ENCODE results near the gene NFKBIZ.
A peak's percentile ranks its signal among the peaks of the same experiment; 100 is the strongest.

Gene NFKBIZ, protein sequence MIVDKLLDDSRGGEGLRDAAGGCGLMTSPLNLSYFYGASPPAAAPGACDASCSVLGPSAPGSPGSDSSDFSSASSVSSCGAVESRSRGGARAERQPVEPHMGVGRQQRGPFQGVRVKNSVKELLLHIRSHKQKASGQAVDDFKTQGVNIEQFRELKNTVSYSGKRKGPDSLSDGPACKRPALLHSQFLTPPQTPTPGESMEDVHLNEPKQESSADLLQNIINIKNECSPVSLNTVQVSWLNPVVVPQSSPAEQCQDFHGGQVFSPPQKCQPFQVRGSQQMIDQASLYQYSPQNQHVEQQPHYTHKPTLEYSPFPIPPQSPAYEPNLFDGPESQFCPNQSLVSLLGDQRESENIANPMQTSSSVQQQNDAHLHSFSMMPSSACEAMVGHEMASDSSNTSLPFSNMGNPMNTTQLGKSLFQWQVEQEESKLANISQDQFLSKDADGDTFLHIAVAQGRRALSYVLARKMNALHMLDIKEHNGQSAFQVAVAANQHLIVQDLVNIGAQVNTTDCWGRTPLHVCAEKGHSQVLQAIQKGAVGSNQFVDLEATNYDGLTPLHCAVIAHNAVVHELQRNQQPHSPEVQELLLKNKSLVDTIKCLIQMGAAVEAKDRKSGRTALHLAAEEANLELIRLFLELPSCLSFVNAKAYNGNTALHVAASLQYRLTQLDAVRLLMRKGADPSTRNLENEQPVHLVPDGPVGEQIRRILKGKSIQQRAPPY

DNA sequence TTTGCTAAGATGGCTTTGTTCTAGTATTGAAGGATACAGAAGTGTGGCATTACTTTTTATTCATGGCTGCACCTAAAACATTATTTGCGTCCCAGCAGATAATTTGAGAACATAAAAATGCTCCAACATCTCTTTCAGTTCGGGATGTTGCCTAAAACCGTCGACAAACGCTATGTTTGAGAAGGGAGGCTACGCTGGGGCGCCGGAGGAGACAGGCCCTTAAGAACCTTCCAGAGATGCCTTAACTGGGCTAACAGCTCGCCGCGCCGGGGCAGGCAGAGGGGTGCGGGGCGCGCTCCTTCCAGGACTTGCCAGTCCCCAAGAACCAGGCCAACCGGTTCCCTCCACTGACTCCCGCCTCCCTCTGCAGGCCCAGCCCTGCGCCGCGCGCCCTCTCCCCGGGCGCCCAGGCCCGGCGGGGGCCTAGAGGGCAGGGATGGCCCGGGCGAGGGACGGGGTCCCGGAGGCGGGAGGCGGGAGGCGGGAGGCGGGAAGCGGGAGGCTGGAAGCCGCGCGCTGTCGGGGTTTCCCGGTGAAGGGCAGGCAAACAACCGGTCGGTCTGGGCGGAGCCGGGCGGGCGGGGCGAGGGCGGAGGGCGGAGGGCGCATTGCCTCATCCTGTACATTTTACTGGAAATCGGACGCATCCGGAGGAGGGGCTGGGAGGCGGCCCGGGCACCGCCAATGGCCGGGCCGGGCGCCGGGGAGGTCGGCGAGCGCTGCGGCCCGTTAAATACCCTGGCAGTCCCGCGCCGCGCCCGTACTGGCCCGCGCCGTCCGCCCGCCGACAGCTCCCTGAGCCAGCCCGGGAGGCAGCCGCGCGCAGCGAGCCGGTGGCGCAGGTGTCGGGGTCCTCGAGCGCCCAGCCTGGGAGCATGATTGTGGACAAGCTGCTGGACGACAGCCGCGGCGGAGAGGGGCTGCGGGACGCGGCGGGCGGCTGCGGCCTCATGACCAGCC lies at the start of gene NFKBIZ:
TSS of gene NFKBIZ (plus strand) at position 761 of the 960 bp plus-strand sequence. CDS start at position 876, 115 bp downstream.
- peak; percentile 92 for DNase-seq (ENCODE audit: low spot score)

DNA sequence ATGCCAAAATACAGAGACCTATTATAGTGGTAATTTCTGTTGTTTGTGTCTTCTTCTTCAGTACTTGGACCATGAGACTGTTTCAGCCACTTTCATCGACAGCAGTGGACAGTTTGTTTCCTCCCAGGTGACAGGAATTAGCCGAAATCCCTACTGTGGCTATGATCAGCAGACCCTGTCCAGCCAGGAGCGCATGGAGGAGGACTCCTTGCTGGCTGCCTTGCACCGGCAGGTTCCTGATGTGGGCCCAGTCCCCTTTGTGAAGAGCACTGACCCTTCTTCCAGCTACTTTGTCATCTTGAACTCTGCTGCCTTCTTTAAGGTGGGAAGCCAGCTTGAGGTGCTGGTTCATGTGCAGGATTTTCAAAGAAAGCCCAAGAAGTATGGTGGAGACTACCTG lies 48.1 kb upstream of the NFKBIZ start:
- DNase-seq (ENCODE audit: low spot score): no peak

DNA sequence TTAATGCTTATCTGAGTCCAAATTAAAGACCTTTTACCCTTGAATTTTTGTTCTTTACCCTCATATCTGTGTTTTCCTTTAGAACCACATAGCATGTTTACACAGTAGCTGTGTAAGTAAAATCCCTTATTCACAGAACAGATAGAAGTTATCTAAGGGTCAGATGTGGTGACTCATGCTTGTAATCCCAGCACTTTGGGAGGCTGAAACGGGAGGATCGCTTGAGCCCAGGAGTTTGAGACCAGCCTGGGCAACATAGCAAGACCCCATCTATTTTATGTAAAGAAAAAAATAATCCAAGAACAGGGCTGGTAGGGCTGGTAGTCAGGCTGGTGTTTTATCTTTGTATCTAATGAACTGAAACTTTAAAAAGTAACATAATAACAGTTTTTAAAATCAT lies 47.1 kb upstream of the NFKBIZ start:
- DNase-seq (ENCODE audit: low spot score): no peak

DNA sequence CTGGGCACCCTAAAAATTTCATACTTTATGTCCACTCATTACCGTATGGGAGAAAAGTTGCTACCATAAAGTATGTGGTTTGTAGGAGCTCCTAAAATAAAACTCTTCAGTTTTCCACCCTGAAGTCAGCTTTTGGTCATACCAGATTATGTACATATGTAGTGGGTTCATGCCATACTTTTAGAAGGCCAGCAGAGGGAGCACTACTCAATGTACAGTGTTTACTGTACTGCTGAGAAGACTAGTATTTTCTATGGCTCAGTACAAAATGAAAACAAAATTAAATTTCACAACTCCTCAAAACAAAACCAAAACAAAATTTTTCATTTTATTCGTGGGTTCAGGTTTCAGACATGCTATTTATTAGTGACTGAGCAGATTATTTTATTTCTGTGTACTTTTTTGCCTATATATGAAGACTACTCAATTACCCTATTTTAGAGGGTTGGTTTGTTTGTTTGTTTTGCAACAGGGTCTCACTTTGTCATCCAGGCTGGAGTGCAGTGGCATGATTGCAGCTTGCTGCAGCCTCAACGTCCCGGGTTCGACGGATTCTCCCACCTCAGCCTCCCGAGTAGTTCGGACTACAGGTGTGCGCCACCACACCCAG lies 46.0 kb upstream of the NFKBIZ start:
- DNase-seq (ENCODE audit: low spot score): peak; percentile 76

DNA sequence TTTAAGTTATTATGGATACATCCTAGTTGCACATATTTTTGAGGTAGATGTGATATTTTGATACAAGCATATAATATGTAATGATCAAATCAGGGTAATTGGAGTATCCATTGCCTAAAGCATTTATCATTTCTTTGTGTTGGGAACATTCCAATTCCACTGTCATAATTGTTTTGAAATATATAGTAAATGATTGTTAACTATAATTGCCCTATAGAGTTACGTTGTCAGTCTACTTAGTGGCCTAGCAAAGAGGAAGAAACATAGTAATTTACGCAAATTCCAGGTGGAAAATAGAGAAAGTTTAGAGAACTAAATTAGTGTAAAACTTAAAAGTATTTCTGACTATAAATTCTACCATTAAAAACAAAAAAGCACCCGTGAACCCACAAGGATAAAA lies 45.4 kb upstream of the NFKBIZ start:
- no peak for DNase-seq (ENCODE audit: low spot score)

DNA sequence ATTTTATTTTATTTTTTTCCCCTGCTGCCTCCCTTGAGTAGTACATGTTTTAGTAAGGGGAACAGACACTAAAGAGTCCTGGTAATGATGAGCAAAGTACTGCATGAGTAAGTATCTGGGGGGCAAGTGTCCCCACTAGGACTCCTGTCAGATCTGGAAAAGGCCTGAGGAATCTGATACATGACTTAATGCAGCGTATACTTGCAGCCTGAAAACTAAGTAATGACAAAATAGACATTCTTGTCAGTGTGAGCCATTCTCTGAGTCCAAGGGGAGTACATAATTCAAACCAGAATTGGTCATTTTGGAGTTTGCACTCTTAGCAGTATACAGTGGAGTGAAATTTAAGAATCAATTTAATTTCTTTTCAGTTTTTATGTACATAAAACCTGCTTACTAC lies 42.8 kb upstream of the NFKBIZ start:
- no peak for DNase-seq (ENCODE audit: low spot score)

DNA sequence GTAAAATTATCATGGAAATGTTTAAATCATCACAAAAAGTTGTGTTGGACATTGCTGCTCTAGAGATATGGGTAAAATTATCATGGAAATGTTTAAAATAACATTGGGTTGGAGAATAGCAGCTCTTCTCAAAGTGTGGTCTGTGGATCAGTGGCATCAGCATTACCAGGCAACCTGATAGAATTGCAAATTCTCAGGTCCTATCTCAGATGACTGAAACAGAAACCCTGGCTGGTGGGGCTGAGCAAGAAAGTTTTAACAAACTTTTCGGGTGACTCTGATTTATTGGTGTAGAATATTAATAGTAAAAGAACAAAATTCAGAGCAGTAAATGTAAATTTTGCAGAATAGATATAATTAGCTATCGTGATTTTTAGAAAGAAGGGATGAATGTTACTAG lies 41.4 kb upstream of the NFKBIZ start:
- peak; percentile 46 for DNase-seq (ENCODE audit: low spot score)

DNA sequence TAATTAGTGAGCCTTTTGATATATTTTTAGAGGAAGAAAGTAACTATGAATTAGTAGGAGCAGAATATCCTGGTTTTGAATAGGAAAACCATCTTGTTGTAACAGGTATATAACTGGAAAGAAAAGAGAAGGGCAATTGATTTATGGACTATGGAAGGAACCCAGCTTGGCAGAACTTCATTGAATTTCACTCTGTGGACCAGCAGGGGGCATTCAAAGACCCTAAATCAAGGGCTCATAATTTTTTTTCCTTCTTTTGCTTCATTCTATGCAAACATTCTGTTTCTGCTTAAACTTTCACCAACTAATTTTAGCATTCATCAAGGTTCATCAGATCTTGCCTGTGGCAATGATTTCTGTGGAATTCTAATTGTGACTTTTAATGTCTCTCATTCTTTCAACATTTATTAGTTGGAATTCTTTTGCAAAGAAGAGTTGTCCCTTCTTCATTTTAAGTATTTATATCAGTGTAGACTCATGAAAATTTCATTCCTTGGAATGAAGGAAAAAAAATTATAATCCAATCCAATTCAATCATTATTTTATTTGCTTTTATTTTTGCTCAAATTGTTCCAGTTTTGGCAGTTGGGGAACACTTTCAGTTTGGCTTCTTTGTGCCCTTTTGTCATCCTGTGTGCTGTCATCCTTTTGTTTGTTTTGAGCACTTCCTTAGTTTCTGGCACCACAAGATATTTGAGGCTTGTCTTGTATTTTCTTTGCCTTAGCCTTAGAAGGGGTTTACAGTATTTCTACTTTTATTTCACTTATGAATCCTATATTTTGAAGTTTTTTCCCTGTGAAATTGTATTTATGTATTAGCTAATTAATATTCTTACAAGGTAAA lies 39.9 kb upstream of the NFKBIZ start:
- peak; percentile 53 for DNase-seq (ENCODE audit: low spot score)

DNA sequence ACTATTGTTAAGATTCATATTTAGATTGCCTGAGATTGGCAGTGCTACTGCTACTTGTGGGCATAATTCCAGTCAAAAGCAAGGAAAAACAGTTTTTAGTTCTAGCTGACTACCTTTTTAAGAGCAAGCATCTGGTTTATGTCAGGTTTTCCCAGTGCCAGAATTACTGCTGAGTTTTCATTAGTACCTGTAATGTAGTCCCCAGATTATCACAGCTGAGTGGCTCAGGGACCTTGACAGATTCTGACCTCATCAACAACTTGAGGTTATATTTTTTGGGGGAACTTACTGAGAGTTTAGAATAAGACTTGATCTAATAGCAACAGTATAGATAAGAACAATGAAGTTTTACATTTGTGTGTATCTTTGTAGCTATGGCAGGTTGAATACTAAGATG lies 39.3 kb upstream of the NFKBIZ start:
- DNase-seq (ENCODE audit: low spot score): no peak

DNA sequence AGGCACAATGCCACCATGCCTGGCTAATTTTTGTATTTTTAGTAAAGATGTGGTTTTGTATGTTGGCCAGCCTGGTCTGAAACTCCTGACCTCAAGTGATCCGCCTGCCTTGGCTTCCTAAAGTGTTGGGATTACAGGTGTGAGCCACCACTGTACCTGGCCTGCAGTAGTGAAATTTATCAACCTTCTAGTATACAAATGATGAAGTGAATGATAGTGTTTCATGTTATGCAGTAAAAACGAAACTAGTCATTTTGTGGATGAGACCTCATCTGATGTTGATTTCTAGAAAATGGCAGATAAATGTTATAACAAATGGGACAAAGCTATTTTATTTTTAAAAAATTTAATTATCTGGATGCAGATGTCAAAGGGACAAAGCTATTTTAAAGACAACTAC lies 37.4 kb upstream of the NFKBIZ start:
- DNase-seq (ENCODE audit: low spot score): peak; percentile 38

DNA sequence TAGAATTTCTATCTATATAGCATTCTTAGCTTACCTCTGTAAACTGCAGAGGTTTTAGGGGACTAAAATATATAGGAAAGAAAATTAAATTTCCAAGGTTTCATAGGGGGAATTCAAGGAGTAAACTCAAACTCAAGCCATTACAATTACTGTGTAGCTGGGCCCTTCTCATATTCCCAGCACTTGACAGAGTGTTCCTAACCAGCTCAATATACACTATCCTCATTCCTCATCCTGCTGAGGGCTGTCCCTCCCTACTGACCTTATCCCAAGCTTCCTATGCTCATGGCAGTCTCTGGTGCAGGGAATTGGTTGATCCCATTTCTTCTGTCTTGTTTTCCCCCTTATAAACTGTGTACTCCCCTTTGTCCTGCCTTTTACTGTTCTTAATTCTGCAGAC lies 36.4 kb upstream of the NFKBIZ start:
- DNase-seq (ENCODE audit: low spot score): no peak

DNA sequence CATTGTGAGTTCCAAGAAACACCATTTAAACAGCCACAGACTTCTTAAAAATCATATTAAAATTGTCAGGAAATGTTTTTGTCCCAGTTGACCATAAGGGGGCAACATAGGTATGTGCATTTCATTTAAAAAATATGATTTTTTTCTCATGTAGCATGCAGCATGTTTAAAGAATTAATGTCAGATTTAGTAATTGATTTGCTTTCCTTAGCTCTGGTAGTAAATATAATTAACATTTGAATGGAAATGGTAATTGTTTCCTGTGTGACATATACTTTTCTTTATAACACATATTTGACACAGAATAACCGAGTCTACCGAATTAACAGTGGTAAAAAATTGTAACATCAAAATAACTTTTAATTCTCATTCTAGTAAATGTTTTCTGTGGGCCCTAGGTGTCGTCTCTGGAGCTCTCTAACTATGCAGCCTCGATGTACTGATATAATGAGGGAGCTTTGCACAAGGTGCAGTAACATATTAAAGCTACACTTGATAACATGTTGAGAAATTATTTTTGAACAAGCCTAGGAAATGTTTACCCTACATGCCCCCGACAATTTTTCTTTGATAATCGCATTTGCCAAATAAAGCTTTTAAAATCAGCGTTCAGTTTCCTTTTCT lies 35.4 kb upstream of the NFKBIZ start:
- no peak for DNase-seq (ENCODE audit: low spot score)

DNA sequence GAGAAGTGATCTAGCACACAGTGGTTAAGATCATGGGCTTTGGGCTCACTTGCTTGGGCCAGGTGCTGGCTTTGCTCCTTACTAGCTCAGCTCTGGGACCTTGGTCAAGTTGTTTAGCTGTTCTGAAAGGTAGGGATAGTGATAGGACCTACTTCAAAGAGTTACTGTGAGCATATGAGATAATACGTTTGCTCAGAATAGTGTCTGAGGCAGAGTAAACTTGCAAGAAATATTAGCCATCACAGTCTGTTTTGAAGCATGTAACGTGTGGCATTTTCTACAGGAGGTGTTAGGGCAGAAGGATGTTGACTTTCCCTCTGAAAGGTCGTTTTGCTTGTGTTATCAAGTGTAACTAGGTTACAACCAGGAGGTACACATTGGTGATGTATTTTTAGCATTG lies 34.5 kb upstream of the NFKBIZ start:
- no peak for DNase-seq (ENCODE audit: low spot score)

DNA sequence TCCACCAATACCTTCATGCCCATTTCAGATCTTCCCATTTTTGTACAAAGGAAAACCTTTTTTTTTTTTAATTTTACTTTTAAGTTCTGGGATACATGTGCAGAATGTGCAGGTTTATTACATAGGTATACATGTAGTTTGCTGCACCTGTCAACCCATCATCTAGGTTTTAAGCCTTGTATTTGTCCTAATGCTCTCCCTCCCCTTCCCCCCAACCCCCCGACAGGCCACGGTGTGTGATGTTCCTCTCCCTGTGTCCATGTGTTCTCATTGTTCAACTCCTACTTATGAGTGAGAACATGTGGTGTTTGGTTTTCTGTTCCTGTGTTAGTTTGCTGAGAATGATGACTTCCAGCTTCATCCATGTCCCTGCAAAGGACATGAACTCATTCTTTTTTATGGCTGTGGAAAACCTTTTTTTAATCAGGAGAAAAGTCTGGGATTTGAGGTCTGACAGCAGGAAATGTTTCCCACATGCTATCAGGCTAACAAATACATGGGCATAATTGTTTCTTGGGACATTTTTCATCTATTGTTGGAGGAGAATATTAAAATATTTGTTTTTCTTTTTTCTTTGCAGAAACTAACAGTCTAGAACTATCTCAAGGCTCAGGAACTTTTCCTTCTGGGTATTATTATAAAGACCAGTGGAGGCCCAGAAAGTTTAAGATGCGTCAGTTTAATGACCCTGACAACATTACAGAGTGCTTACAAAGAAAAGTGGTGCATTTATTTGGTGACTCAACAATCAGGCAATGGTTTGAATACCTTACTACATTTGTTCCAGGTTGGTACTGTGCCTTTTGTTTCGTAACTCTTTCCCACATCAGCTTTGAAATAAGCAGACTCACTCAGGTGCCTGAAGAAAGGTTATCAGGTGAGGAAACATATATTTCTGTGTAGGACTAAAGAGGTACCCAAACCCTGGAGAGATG lies 32.8 kb upstream of the NFKBIZ start:
- no peak for DNase-seq (ENCODE audit: low spot score)

DNA sequence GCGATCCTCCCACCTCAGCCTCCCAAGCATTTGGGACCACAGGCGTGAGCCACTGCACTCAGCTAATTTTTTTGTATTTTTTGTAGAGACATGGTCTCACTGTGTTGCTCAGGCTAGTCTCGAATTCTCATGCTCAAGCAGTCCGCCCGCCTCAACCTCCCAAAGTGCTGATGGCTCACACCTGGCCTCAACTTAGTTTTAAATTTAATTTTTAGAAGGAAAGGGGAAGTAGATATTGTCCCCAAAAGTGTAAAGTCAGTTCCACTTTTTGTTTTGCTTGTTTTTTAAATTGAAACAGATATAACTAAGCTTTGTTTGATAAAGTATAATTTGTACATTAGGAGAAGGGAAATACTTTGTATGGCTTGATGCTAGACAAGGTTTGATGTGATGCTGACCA lies 31.3 kb upstream of the NFKBIZ start:
- DNase-seq (ENCODE audit: low spot score): no peak

DNA sequence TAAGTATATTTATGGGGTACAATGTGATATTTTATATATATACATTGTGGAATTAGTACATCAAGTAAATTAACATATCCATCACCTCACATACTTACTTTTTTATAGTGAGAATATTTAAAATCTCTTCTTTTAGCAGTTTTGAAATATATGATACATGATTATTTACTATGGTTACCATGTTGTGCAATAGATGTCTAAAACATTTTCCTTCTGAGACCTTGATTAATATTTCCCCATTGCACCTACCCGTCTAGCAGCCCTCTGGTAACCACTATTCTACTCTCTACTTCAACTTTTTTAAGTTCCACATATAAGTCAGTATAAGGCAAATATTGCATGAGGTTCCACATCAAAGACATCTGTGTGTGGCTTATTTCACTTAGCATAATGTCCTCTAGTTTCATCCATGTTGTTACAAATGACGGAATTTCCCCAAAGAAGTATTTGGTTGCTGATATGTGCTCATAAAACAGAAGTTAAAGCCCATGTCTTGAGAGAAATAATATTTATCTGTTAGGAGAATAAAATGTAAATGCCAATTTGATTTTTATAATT lies 29.6 kb upstream of the NFKBIZ start:
- no peak for DNase-seq (ENCODE audit: low spot score)

DNA sequence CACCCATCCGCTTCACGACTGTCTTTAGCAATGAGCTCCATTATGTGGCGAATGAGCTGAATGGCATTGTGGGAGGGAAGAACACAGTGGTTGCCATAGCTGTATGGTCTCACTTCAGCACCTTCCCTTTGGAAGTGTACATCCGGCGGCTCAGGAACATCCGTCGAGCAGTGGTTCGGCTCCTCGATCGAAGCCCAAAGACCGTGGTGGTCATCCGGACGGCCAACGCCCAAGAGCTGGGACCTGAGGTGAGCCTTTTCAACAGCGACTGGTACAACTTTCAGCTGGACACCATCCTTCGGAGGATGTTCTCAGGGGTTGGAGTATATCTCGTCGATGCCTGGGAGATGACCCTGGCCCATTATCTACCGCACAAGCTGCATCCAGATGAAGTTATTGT lies 27.8 kb upstream of the NFKBIZ start:
- DNase-seq (ENCODE audit: low spot score): no peak

DNA sequence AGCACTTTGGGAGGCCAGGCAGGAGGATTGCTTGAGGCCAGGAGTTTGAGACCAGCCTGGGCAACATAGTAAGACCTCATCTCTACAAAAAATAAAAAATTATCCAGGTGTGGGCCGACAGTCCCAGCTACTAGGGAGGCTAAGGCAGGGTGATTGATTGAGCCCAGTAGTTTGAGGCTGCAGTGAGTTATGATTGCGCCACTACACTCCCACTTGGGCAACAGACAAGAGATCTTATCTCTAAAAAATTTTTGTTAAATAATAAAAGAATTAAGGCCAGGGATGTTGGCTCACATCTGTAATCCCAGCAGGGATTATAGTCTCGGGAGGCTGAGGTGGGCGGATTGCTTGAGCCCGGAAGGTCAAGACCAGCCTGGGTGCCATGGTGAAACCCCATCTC lies 25.8 kb upstream of the NFKBIZ start:
- DNase-seq (ENCODE audit: low spot score): no peak

DNA sequence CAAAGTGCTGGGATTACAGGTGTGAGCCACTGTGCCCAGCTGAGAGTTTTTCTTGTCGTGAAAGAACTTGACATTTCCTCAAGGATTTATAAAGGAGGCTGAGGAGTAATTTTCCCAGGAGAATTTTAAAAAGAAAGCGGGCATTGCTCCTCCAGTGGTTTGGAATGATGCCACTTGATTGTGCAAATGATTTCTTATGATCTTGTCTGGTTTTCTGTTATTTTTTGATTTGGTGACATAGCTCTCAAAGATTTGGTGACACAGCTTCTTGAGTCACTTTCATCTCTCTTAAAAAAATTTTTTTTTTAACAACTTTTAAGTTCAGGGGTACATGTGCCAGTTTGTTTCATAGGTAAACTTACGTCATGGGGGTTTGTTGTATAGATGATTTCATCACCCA lies 24.6 kb upstream of the NFKBIZ start:
- no peak for DNase-seq (ENCODE audit: low spot score)

All from activated CD4-positive, alpha-beta T cell treated with anti-CD3 and anti-CD28 coated beads, Interleukin-2, Interleukin-4, amounts not matched to agents 100 ng/mL and 50 ng/mL, durations not matched to agents 16 hours and 8 hours (primary cell).